ENCODE data around the gene GNB1L. TPM values are rescaled to one million over a fixed set of nuclear protein-coding genes. Genes with fewer than 3 reads are reported as not detected.

The GNB1L gene
- total and polyA plus RNA-seq, 9 of the 15 experiments (the other 6 are each of a cell fraction or from before 2014, with no cell fraction given): 0.56 to 50.5 (median 10.2) TPM

DNA sequence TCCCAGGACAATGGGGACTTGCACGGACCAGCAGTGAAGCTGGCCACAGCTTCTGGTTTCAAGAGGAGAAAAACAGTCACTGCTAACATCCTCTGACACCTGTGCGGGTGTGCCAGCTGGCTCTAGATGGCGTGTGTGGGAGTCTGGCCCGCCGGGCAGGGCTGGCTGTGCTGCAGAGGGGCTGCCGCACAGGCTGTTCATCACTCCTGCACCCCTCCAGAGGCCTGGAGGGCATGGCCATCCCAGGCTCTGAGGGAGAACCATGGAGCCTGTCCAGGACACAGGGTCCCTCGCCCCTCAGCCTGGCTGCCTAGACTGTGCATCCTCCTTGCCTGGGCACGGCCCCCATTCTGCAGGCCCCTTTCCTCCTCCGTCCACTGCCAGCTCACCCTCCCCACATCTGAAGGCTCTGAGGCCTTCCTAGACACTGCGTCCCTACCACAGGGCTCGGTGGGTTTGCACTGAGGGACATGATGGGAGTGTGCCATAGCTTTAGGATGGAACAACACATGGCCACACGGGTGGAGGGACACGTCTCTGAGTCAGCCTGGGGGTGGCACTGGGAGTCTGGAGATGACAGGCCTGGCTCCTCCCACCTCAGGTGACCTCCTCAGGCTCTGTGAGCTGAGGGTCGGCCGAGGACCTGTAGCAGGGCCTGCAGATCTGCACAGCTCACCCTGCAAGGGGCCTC, 42.1 kb upstream of the GNB1L start (continued):
- TF ChIP-seq ZBTB9 (CRISPR knock-in tag; IDR thresholded peaks at IDR 0.05) (no peak), ZNF347 (CRISPR knock-in tag; IDR thresholded peaks at IDR 0.05; ENCODE audit: low read depth) (no peak), MYC (IDR thresholded peaks at IDR 0.05; ENCODE audit: low read depth, low read length) (no peak), MYC (CRISPR knock-in tag; IDR thresholded peaks at IDR 0.05; ENCODE audit: borderline replicate concordance, low read depth) (no peak), POLR2G (IDR thresholded peaks at IDR 0.05; ENCODE audit: low read depth, low read length) (peak; percentile 61), ZKSCAN1 (IDR thresholded peaks at IDR 0.05; ENCODE audit: low read depth, low read length) (no peak), KDM4B (IDR thresholded peaks at IDR 0.05; ENCODE audit: borderline replicate concordance in 2 of 2, low read depth in 1 of 2) (0 out of 4 replicates have a peak, but pooled peaks of 1 of the 2 experiments have one; percentile 31), WHSC1 (IDR thresholded peaks at IDR 0.05; ENCODE audit: low read length) (peak; percentile 76), BRD4 (IDR thresholded peaks at IDR 0.05) (no peak), ZSCAN32 (CRISPR knock-in tag; IDR thresholded peaks at IDR 0.05) (no peak), NR4A1 (CRISPR knock-in tag; IDR thresholded peaks at IDR 0.05) (no peak), NR4A1 (tag; IDR thresholded peaks at IDR 0.05) (no peak), MAZ (CRISPR knock-in tag; conservative IDR thresholded peaks at IDR 0.05 in 1 of 2, IDR thresholded peaks at IDR 0.05 in 1 of 2) (0 out of 4 replicates have a peak, but pooled peaks of 1 of the 2 experiments have one; percentile 35), POLR2H (tag; IDR thresholded peaks at IDR 0.05; ENCODE audit: low read depth) (no peak)
- TF ChIP-seq, protein P1, sequence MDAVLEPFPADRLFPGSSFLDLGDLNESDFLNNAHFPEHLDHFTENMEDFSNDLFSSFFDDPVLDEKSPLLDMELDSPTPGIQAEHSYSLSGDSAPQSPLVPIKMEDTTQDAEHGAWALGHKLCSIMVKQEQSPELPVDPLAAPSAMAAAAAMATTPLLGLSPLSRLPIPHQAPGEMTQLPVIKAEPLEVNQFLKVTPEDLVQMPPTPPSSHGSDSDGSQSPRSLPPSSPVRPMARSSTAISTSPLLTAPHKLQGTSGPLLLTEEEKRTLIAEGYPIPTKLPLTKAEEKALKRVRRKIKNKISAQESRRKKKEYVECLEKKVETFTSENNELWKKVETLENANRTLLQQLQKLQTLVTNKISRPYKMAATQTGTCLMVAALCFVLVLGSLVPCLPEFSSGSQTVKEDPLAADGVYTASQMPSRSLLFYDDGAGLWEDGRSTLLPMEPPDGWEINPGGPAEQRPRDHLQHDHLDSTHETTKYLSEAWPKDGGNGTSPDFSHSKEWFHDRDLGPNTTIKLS (IDR thresholded peaks at IDR 0.05; ENCODE audit: borderline replicate concordance, low read depth): no peak
- TF ChIP-seq, protein P2, sequence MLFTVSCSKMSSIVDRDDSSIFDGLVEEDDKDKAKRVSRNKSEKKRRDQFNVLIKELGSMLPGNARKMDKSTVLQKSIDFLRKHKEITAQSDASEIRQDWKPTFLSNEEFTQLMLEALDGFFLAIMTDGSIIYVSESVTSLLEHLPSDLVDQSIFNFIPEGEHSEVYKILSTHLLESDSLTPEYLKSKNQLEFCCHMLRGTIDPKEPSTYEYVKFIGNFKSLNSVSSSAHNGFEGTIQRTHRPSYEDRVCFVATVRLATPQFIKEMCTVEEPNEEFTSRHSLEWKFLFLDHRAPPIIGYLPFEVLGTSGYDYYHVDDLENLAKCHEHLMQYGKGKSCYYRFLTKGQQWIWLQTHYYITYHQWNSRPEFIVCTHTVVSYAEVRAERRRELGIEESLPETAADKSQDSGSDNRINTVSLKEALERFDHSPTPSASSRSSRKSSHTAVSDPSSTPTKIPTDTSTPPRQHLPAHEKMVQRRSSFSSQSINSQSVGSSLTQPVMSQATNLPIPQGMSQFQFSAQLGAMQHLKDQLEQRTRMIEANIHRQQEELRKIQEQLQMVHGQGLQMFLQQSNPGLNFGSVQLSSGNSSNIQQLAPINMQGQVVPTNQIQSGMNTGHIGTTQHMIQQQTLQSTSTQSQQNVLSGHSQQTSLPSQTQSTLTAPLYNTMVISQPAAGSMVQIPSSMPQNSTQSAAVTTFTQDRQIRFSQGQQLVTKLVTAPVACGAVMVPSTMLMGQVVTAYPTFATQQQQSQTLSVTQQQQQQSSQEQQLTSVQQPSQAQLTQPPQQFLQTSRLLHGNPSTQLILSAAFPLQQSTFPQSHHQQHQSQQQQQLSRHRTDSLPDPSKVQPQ (CRISPR knock-in tag; IDR thresholded peaks at IDR 0.05; ENCODE audit: borderline replicate concordance): no peak
- TF ChIP-seq, protein P3, sequence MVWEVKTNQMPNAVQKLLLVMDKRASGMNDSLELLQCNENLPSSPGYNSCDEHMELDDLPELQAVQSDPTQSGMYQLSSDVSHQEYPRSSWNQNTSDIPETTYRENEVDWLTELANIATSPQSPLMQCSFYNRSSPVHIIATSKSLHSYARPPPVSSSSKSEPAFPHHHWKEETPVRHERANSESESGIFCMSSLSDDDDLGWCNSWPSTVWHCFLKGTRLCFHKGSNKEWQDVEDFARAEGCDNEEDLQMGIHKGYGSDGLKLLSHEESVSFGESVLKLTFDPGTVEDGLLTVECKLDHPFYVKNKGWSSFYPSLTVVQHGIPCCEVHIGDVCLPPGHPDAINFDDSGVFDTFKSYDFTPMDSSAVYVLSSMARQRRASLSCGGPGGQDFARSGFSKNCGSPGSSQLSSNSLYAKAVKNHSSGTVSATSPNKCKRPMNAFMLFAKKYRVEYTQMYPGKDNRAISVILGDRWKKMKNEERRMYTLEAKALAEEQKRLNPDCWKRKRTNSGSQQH (CRISPR knock-in tag; IDR thresholded peaks at IDR 0.05): 0 out of 2 replicates have a peak, but pooled peaks have one; percentile 42
